ENCODE results near the gene KCTD14.
A peak's percentile ranks its signal among the peaks of the same experiment; 100 is the strongest.
"Not testable (repeated sequence)": the region's sequence is repeated elsewhere in the genome, so short reads cannot be mapped to it uniquely, and the experiment has no call there.

Gene KCTD14

GRCh38 chr11:78025378-78025777 is 2.3 kb upstream of the KCTD14 start:
- no peak for TF ChIP-seq CTCF (IDR thresholded peaks at IDR 0.05; ENCODE audit: low read depth, low read length)
- H3K4me3 ChIP-seq (replicated peaks in 1 of 2; ENCODE audit: low read depth in 2 of 2, low read length in 2 of 2): no peak overlapping the region
- DNase-seq (ENCODE audit: low read depth in 2 of 2): no peak

GRCh38 chr11:78023426-78023825 is 350 bp upstream of the KCTD14 start:
- peak overlapping the region; percentile 44 to 57 for H3K4me3 ChIP-seq (replicated peaks in 1 of 2; ENCODE audit: low read depth in 2 of 2, low read length in 2 of 2)
- no peak for TF ChIP-seq CTCF (IDR thresholded peaks at IDR 0.05; ENCODE audit: low read depth, low read length)
- no peak for DNase-seq (ENCODE audit: low read depth in 2 of 2)

GRCh38 chr11:78021611-78022010 is 1.5 kb downstream of the KCTD14 start:
- H3K4me3 ChIP-seq (replicated peaks in 1 of 2; ENCODE audit: low read depth in 2 of 2, low read length in 2 of 2): no peak overlapping the region
- DNase-seq (ENCODE audit: low read depth in 2 of 2): no peak
- no peak for TF ChIP-seq CTCF (IDR thresholded peaks at IDR 0.05; ENCODE audit: low read depth, low read length)

- DNase-seq (ENCODE audit: low read depth in 2 of 2): peak in 1 of 2 donors; percentile 6
- TF ChIP-seq CTCF (IDR thresholded peaks at IDR 0.05; ENCODE audit: low read depth, low read length): no peak
- H3K4me3 ChIP-seq (replicated peaks in 1 of 2; ENCODE audit: low read depth in 2 of 2, low read length in 2 of 2): no peak overlapping the region
Measured at GRCh38 chr11:78020246-78020645, 2.8 kb downstream of the KCTD14 start.

- no peak overlapping the region for H3K4me3 ChIP-seq (replicated peaks in 1 of 2; ENCODE audit: low read depth in 2 of 2, low read length in 2 of 2)
- TF ChIP-seq CTCF (IDR thresholded peaks at IDR 0.05; ENCODE audit: low read depth, low read length): no peak
- DNase-seq (ENCODE audit: low read depth in 2 of 2): peak in 1 of 2 donors; percentile 19
Measured at GRCh38 chr11:78019808-78020207, 3.3 kb downstream of the KCTD14 start.

GRCh38 chr11:78015878-78016277 is 7.2 kb downstream of the KCTD14 start:
- H3K4me3 ChIP-seq (replicated peaks in 1 of 2; ENCODE audit: low read depth in 2 of 2, low read length in 2 of 2): no peak overlapping the region
- TF ChIP-seq CTCF (IDR thresholded peaks at IDR 0.05; ENCODE audit: low read depth, low read length): no peak
- no peak for DNase-seq (ENCODE audit: low read depth in 2 of 2)

GRCh38 chr11:78014937-78015520 is 8.0 kb downstream of the KCTD14 start:
- not testable (repeated sequence) for H3K4me3 ChIP-seq (replicated peaks in 1 of 2; ENCODE audit: low read depth in 2 of 2, low read length in 2 of 2); DNase-seq (ENCODE audit: low read depth in 2 of 2)
